ENCODE measurements around the gene FTCDNL1. TPM values are rescaled to one million over a fixed set of nuclear protein-coding genes. Genes with fewer than 3 reads are reported as not detected.

FTCDNL1 gene
- total and polyA plus RNA-seq, 2 of the 13 experiments (the other 11 are each of a cell fraction or from before 2014, with no cell fraction given): 0.98 to 1.4 TPM

- TF ChIP-seq THAP8 (CRISPR knock-in tag; IDR thresholded peaks at IDR 0.05; ENCODE audit: borderline replicate concordance) (no peak), ZNF83 (CRISPR knock-in tag; IDR thresholded peaks at IDR 0.05; ENCODE audit: borderline replicate concordance) (no peak), HMGXB3 (CRISPR knock-in tag; IDR thresholded peaks at IDR 0.05; ENCODE audit: borderline replicate concordance) (no peak), MZF1 (CRISPR knock-in tag; IDR thresholded peaks at IDR 0.05; ENCODE audit: borderline replicate concordance) (peak; percentile 94; the same call in 1 of the 2 replicates), FOXO4 (CRISPR knock-in tag; conservative IDR thresholded peaks at IDR 0.05) (no peak), BATF2 (CRISPR knock-in tag; IDR thresholded peaks at IDR 0.05) (peak; percentile 20; the same call in 1 of the 2 replicates), BCL3 (CRISPR knock-in tag; IDR thresholded peaks at IDR 0.05) (peak; percentile 83; the same call in 1 of the 2 replicates), KDM2A (CRISPR knock-in tag; IDR thresholded peaks at IDR 0.05; ENCODE audit: borderline replicate concordance, low read depth) (peak; percentile 85), CSRNP1 (CRISPR knock-in tag; IDR thresholded peaks at IDR 0.05) (0 out of 2 replicates have a peak, but pooled peaks have one; percentile 73), DDIT3 (CRISPR knock-in tag; IDR thresholded peaks at IDR 0.05) (no peak), ZNF367 (CRISPR knock-in tag; IDR thresholded peaks at IDR 0.05; ENCODE audit: borderline replicate concordance) (no peak), FOXO1 (CRISPR knock-in tag; IDR thresholded peaks at IDR 0.05) (no peak), SETDB1 (CRISPR knock-in tag; IDR thresholded peaks at IDR 0.05; ENCODE audit: borderline replicate concordance) (no peak), PHF8 (CRISPR knock-in tag; IDR thresholded peaks at IDR 0.05) (peak; percentile 92)
Observed at GRCh38 chr2:199850718-199851500, at the start of gene FTCDNL1 (continued).
